ENCODE results near the gene SH3PXD2A.

- TF ChIP-seq, protein P1, sequence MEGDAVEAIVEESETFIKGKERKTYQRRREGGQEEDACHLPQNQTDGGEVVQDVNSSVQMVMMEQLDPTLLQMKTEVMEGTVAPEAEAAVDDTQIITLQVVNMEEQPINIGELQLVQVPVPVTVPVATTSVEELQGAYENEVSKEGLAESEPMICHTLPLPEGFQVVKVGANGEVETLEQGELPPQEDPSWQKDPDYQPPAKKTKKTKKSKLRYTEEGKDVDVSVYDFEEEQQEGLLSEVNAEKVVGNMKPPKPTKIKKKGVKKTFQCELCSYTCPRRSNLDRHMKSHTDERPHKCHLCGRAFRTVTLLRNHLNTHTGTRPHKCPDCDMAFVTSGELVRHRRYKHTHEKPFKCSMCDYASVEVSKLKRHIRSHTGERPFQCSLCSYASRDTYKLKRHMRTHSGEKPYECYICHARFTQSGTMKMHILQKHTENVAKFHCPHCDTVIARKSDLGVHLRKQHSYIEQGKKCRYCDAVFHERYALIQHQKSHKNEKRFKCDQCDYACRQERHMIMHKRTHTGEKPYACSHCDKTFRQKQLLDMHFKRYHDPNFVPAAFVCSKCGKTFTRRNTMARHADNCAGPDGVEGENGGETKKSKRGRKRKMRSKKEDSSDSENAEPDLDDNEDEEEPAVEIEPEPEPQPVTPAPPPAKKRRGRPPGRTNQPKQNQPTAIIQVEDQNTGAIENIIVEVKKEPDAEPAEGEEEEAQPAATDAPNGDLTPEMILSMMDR (IDR thresholded peaks at IDR 0.05), result no peak
- TF ChIP-seq POLR2A (IDR thresholded peaks at IDR 0.05) (no peak), POLR2AphosphoS5 (IDR thresholded peaks at IDR 0.05) (no peak)
Observed at GRCh38 chr10:103706047-103706446, 149.3 kb downstream of the SH3PXD2A start.
